NCI-H526 treated with DMSO at 0.1 percent for 48 hours (cell line): ENCODE data around the gene DOCK3.
A peak's percentile ranks its signal among the peaks of the same experiment; 100 is the strongest.

ENCODE experiments used
- DNase-seq: peaks from one replicate; lab custom pipeline; 2025; lab: John Stamatoyannopoulos, UW

The DOCK3 gene

GRCh38 chr3:51408021-51408420 lies 733.3 kb downstream of the DOCK3 start:
- DNase-seq, result peak; percentile 29

GRCh38 chr3:51408813-51409212 lies 734.1 kb downstream of the DOCK3 start:
- no peak for DNase-seq

GRCh38 chr3:51422211-51422610 lies 747.5 kb downstream of the DOCK3 start:
- DNase-seq, result no peak

GRCh38 chr3:51426921-51427320 lies 752.2 kb downstream of the DOCK3 start:
- DNase-seq, result no peak

- no peak for DNase-seq
These were observed 754.4 kb downstream of the DOCK3 start for GRCh38 chr3:51429138-51429537.
